Neuronal stem cell (in vitro differentiated cells): ENCODE results near the gene METTL16.
A peak's percentile ranks its signal among the peaks of the same experiment; 100 is the strongest.

Experiments
- DNase-seq: peaks from one replicate; pipeline ENCODE4 v3.0.0-alpha.2; 2013; ENCODE audit warnings: low spot score
- H2AFZ ChIP-seq: one replicate; pipeline ENCODE4 v1.6.1; 2013; ENCODE audit warnings: mild to moderate bottlenecking, low read length, inconsistent platforms
- H2AK5ac ChIP-seq: 2 replicates; pipeline ENCODE4 v1.6.1; 2013; ENCODE audit warnings: low read depth, mild to moderate bottlenecking, inconsistent platforms, low read length, moderate library complexity, mixed read lengths
- H2BK120ac ChIP-seq: 2 replicates; pipeline ENCODE4 v1.6.1; 2013; ENCODE audit warnings: low read depth, mild to moderate bottlenecking, inconsistent platforms, low read length, moderate library complexity, mixed read lengths
- H2BK12ac ChIP-seq: one replicate; pipeline ENCODE4 v1.6.1; 2013; ENCODE audit warnings: low read length, inconsistent platforms
- H2BK15ac ChIP-seq: 2 replicates; pipeline ENCODE4 v1.6.1; 2013; ENCODE audit warnings: mild to moderate bottlenecking, low read length, inconsistent platforms, mixed read lengths
- H2BK5ac ChIP-seq: one replicate; pipeline ENCODE4 v1.6.1; 2013; ENCODE audit warnings: inconsistent platforms, mild to moderate bottlenecking, low read length, moderate library complexity
- H3K14ac ChIP-seq: one replicate; pipeline ENCODE4 v1.6.1; 2013; ENCODE audit warnings: low read length, inconsistent platforms
- H3K18ac ChIP-seq: 2 replicates; pipeline ENCODE4 v1.6.1; 2013; ENCODE audit warnings: low read length, inconsistent platforms
- H3K23ac ChIP-seq: 2 replicates; pipeline ENCODE4 v1.6.1; 2013; ENCODE audit warnings: low read depth, mild to moderate bottlenecking, mixed read lengths, low read length, inconsistent platforms; ENCODE audit not compliant: poor library complexity
- H3K27ac ChIP-seq: replicated peaks from 3 replicates; pipeline ENCODE4 v1.5.1; 2013; ENCODE audit warnings: low read length, inconsistent platforms
- H3K27me3 ChIP-seq, 3 experiments: 2 replicates each; pipeline ENCODE4 v1.6.1; 2013; ENCODE audit warnings: low read length in 3 of 3, mild to moderate bottlenecking in 2 of 3, inconsistent platforms in 1 of 3, low read depth in 1 of 3, mixed read lengths in 1 of 3, moderate library complexity in 1 of 3; ENCODE audit not compliant: control insufficient read depth in 3 of 3, insufficient read depth in 3 of 3
- H3K36me3 ChIP-seq, 2 donors: replicated peaks in 1 of 2; 2 replicates each; pipeline ENCODE4 v1.6.1; 2013; ENCODE audit warnings: low read length in 2 of 2; ENCODE audit not compliant: control insufficient read depth in 2 of 2, insufficient read depth in 2 of 2
- H3K4ac ChIP-seq: 2 replicates; pipeline ENCODE4 v1.6.1; 2013; ENCODE audit warnings: inconsistent platforms, mild to moderate bottlenecking, low read length, moderate library complexity
- H3K4me1 ChIP-seq, 2 donors: 1 replicate in 1 of 2; 2 replicates in 1 of 2; pipeline ENCODE4 v1.6.1; 2013; ENCODE audit warnings: low read length in 2 of 2, low read depth in 1 of 2; ENCODE audit not compliant: control insufficient read depth in 2 of 2, insufficient read depth in 1 of 2
- H3K4me2 ChIP-seq: one replicate; pipeline ENCODE4 v1.6.1; 2013; ENCODE audit warnings: mild to moderate bottlenecking, low read length, inconsistent platforms; ENCODE audit not compliant: insufficient read depth, poor library complexity, severe bottlenecking
- H3K4me3 ChIP-seq, 2 donors: 2 replicates each; pipeline ENCODE4 v1.5.1; 2013; ENCODE audit warnings: low read length in 2 of 2, mild to moderate bottlenecking in 2 of 2, inconsistent platforms in 1 of 2, moderate library complexity in 1 of 2
- H3K79me1 ChIP-seq: one replicate; pipeline ENCODE4 v1.6.1; 2013; ENCODE audit warnings: low read depth, mild to moderate bottlenecking, inconsistent platforms, low read length, moderate library complexity
- H3K9ac ChIP-seq: one replicate; pipeline ENCODE4 v1.6.1; 2013; ENCODE audit warnings: mild to moderate bottlenecking, low read depth, low read length, inconsistent platforms; ENCODE audit not compliant: poor library complexity
- H3K9me3 ChIP-seq, 2 donors: replicated peaks in 1 of 2; 2 replicates each; pipeline versions ENCODE3 to v1.6.1; 2013; ENCODE audit warnings: low read length in 2 of 2, mild to moderate bottlenecking in 2 of 2, inconsistent platforms in 1 of 2, low read depth in 1 of 2, mixed read lengths in 1 of 2, moderate library complexity in 1 of 2; ENCODE audit not compliant: control insufficient read depth in 2 of 2, insufficient read depth in 1 of 2
- H4K8ac ChIP-seq: one replicate; pipeline ENCODE4 v1.6.1; 2013; ENCODE audit warnings: low read depth, mild to moderate bottlenecking, inconsistent platforms, low read length, moderate library complexity
- H4K91ac ChIP-seq: one replicate; pipeline ENCODE4 v1.6.1; 2013; ENCODE audit warnings: low read length, low read depth, mild to moderate bottlenecking, inconsistent platforms; ENCODE audit not compliant: poor library complexity
- WGBS, 2 donors: extraction: QIAGEN DNeasy Blood & Tissue Kit; methylation state at CpG; one replicate each; pipeline ENCODE4 v1.1.7; 2013; ENCODE audit warnings: missing lambda C conversion rate in 2 of 2, mixed read lengths in 1 of 2; ENCODE audit not compliant: insufficient read length in 2 of 2, insufficient replicate concordance in 1 of 2; ENCODE audit errors: extremely low coverage in 2 of 2; 5-methylcytosine and 5-hydroxymethylcytosine counted together

Gene METTL16

DNA sequence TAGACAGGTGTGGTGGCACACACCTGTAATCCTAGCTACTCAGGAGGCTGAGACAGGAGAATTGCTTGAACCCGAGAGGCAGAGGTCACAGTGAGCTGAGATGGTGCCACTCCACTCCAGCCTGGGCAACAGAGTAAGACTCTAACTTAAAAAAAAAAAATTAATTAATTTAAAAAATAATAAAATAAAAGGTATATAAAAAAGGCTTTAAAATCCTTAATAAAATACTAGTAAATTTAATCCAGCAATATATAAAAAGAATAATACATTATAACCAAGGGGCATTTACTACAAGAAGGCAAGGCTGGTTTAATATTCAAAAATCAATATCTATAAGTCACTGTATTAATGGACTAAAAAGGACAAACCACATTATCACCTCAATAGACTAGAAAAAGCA lies 66.0 kb downstream of the METTL16 start:
- Histone ChIP-seq H3K18ac (no peak overlapping the region), H4K8ac (no peak overlapping the region), H3K9me3 (peaks cover 3 to 16% of the 10 kb centered on the region in 2 donors), H3K27me3 (no peaks in the 10 kb centered on the region), H2BK120ac (no peak overlapping the region), H3K36me3 (peaks cover 3 to 21% of the 10 kb centered on the region in 2 donors), H2AFZ (no peak overlapping the region), H3K4me1 (no peaks in the 10 kb centered on the region), H3K9ac (no peak overlapping the region), H3K4ac (no peak overlapping the region), H3K27ac (no peak overlapping the region), H3K4me2 (no peak overlapping the region), H2BK12ac (no peak overlapping the region), H4K91ac (no peak overlapping the region), H2AK5ac (no peak overlapping the region), H2BK5ac (no peak overlapping the region), H3K23ac (no peak overlapping the region), H2BK15ac (no peak overlapping the region), H3K14ac (no peak overlapping the region), H3K4me3 (no peak overlapping the region), H3K79me1 (no peaks in the 10 kb centered on the region)
- no peak for DNase-seq
- no CpG with 5 or more reads among the region's 1 CpG for WGBS, 2 donors

DNA sequence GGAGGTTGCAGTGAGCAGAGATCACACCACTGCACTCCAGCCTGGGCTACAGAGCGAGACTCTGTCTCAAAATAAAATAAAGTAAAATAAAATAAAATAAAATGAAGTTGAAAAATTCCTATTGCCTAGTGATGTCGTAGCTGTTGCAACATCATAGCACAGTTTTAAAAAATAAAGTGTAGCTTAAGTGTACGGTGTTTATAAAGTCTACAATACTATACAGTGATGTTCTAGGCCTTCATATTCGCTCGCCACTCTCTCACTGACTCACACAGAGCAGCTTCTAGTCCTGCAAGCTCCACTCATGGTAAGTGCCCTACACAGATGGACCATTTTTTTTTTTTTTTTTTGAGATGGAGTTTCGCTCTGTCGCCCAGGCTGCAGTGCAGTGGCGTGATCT lies 67.3 kb downstream of the METTL16 start:
- Histone ChIP-seq H2AFZ (no peak overlapping the region), H2BK120ac (no peak overlapping the region), H3K9ac (no peak overlapping the region), H2BK12ac (no peak overlapping the region), H3K4ac (no peak overlapping the region), H3K4me3 (no peak overlapping the region), H3K4me2 (no peak overlapping the region), H2BK15ac (no peak overlapping the region), H2AK5ac (no peak overlapping the region), H3K79me1 (no peaks in the 10 kb centered on the region), H3K27ac (no peak overlapping the region), H3K4me1 (no peaks in the 10 kb centered on the region), H4K8ac (no peak overlapping the region), H3K18ac (no peak overlapping the region), H3K14ac (no peak overlapping the region), H3K23ac (no peak overlapping the region), H3K9me3 (peaks cover 3 to 16% of the 10 kb centered on the region in 2 donors), H3K36me3 (peaks cover 4 to 29% of the 10 kb centered on the region in 2 donors), H4K91ac (no peak overlapping the region), H3K27me3 (no peaks in the 10 kb centered on the region), H2BK5ac (no peak overlapping the region)
- no CpG with 5 or more reads among the region's 8 CpGs for WGBS, 2 donors
- no peak for DNase-seq

DNA sequence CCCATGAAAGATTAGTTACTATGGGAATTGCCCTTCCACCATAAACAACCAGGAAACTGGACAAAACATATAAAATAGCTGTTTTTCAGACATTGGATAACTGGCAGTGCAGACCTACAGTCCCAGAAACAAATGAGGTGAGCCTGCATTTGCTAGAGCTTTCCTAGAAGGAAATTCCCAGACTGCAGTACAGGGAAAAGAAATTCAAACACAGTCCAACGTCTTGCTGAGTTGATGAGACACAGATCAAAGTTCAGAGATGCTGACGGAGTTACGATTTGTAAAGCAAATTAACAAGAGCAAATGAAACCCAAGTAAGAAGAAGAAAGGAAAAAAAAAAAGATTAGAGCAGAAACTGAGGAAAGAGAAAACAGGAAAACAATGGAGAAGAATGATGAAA lies 69.5 kb downstream of the METTL16 start:
- no CpG with 5 or more reads among the region's 3 CpGs for WGBS, 2 donors
- Histone ChIP-seq H4K91ac (no peak overlapping the region), H3K4me2 (no peak overlapping the region), H2BK120ac (no peak overlapping the region), H2BK12ac (no peak overlapping the region), H3K4ac (no peak overlapping the region), H3K27ac (peak overlapping the region; percentile 40), H2AK5ac (no peak overlapping the region), H3K27me3 (no peaks in the 10 kb centered on the region), H2AFZ (no peak overlapping the region), H3K4me3 (no peak overlapping the region), H4K8ac (no peak overlapping the region), H3K79me1 (no peaks in the 10 kb centered on the region), H3K36me3 (peaks cover 8 to 51% of the 10 kb centered on the region in 2 donors), H2BK5ac (no peak overlapping the region), H3K9me3 (peaks cover 3 to 16% of the 10 kb centered on the region in 2 donors), H2BK15ac (no peak overlapping the region), H3K23ac (no peak overlapping the region), H3K18ac (no peak overlapping the region), H3K9ac (no peak overlapping the region), H3K14ac (no peak overlapping the region), H3K4me1 (no peaks in the 10 kb centered on the region)
- DNase-seq, result no peak

DNA sequence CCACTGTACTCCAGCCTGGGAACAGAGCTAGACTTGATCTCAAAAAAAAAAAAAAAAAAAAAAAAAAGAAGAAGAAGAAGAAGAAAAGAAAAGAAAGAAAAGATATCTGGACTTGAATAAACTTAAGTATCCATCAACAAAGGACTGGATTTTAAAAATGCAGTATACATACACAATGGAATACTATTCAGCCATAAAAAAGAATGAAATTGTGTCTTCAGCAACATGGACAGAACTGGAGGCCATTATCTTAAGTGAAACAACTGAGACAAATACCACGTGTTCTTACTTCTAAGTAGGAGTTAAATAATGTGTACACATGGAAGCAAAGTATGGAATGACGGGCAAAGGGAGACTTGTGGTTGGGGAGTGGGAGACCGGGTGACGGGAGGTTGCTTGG lies 70.8 kb downstream of the METTL16 start:
- Histone ChIP-seq H3K36me3 (peaks cover 8 to 59% of the 10 kb centered on the region in 2 donors), H3K4me3 (no peak overlapping the region), H3K9ac (no peak overlapping the region), H2BK15ac (no peak overlapping the region), H2AK5ac (no peak overlapping the region), H3K4me2 (no peak overlapping the region), H3K27me3 (no peaks in the 10 kb centered on the region), H3K4me1 (peaks cover 6 to 9% of the 10 kb centered on the region in 2 donors), H2AFZ (no peak overlapping the region), H3K4ac (no peak overlapping the region), H3K79me1 (no peaks in the 10 kb centered on the region), H3K14ac (no peak overlapping the region), H2BK120ac (no peak overlapping the region), H2BK12ac (no peak overlapping the region), H4K8ac (no peak overlapping the region), H3K23ac (no peak overlapping the region), H2BK5ac (no peak overlapping the region), H3K18ac (no peak overlapping the region), H3K9me3 (peaks cover 1 to 11% of the 10 kb centered on the region in 2 donors), H4K91ac (no peak overlapping the region), H3K27ac (no peak overlapping the region)
- DNase-seq, result no peak
- no CpG with 5 or more reads among the region's 4 CpGs for whole genome bisulfite sequencing, 2 donors
